GM12873 (cell line): ENCODE results near the gene ITGA5.

Source experiments
- CTCF ChIP-seq: IDR thresholded peaks from 2 replicates; pipeline ENCODE4 v1.5.1; 2012; ENCODE audit warnings: low read depth, mild to moderate bottlenecking, moderate library complexity, low read length, control low read depth; ENCODE audit not compliant: insufficient read depth; ENCODE audit errors: missing control alignments

Gene ITGA5

GRCh38 chr12:54381136-54381535 is 37.9 kb downstream of the ITGA5 start:
- TF ChIP-seq CTCF: no peak

- TF ChIP-seq CTCF: peak; percentile 100
Observed at GRCh38 chr12:54379398-54380201, 39.5 kb downstream of the ITGA5 start.

GRCh38 chr12:54378796-54379397 is 40.2 kb downstream of the ITGA5 start:
- no peak for TF ChIP-seq CTCF

GRCh38 chr12:54377797-54378515 is 41.1 kb downstream of the ITGA5 start:
- TF ChIP-seq CTCF: no peak

- TF ChIP-seq CTCF: no peak
Observed at GRCh38 chr12:54377007-54377406, 42.1 kb downstream of the ITGA5 start.

GRCh38 chr12:54376596-54376995 is 42.5 kb downstream of the ITGA5 start:
- no peak for TF ChIP-seq CTCF

GRCh38 chr12:54375259-54375579 is 43.8 kb downstream of the ITGA5 start:
- TF ChIP-seq CTCF: no peak
